ENCODE measurements around the gene AUTS2.

- TF ChIP-seq, protein P1, sequence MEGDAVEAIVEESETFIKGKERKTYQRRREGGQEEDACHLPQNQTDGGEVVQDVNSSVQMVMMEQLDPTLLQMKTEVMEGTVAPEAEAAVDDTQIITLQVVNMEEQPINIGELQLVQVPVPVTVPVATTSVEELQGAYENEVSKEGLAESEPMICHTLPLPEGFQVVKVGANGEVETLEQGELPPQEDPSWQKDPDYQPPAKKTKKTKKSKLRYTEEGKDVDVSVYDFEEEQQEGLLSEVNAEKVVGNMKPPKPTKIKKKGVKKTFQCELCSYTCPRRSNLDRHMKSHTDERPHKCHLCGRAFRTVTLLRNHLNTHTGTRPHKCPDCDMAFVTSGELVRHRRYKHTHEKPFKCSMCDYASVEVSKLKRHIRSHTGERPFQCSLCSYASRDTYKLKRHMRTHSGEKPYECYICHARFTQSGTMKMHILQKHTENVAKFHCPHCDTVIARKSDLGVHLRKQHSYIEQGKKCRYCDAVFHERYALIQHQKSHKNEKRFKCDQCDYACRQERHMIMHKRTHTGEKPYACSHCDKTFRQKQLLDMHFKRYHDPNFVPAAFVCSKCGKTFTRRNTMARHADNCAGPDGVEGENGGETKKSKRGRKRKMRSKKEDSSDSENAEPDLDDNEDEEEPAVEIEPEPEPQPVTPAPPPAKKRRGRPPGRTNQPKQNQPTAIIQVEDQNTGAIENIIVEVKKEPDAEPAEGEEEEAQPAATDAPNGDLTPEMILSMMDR (conservative IDR thresholded peaks at IDR 0.05 in 1 of 2, IDR thresholded peaks at IDR 0.05 in 1 of 2; ENCODE audit: low read depth in 1 of 2, low read length in 2 of 2), result no peak
- no peak for TF ChIP-seq EZH2 (IDR thresholded peaks at IDR 0.05; ENCODE audit: low read length, missing control alignments)
Measured at GRCh38 chr7:70637726-70638125, 1039.5 kb downstream of the AUTS2 start.
